MM.1S (cell line): Measurements from ENCODE around the gene EHBP1L1.

Source experiments
- DNase-seq: peaks from one replicate; pipeline ENCODE4 v3.0.0-alpha.2; 2015
- H2AFZ ChIP-seq: fragments of 300-600 bp; sonication (generic); 2 replicates; pipeline ENCODE4 v1.6.0; 2016; ENCODE audit warnings: antibody characterized with exemption, low read length
- H3F3A ChIP-seq: fragments of 300-600 bp; sonication (generic); 2 replicates; pipeline ENCODE4 v1.6.1; 2016; ENCODE audit warnings: mild to moderate bottlenecking, antibody characterized with exemption, low read length, moderate library complexity, mixed read lengths; ENCODE audit not compliant: insufficient read depth
- H3K27ac ChIP-seq: fragments of 300-600 bp; sonication (generic); 2 replicates; pipeline ENCODE4 v1.5.1; 2016; ENCODE audit warnings: mild to moderate bottlenecking, low read length
- H3K27me3 ChIP-seq: fragments of 300-600 bp; sonication (generic); replicated peaks from 2 replicates; pipeline ENCODE4 v1.6.0; 2016; ENCODE audit warnings: low read length; ENCODE audit not compliant: insufficient read depth
- H3K36me3 ChIP-seq: fragments of 300-600 bp; sonication (generic); replicated peaks from 2 replicates; pipeline ENCODE4 v1.6.1; 2016; ENCODE audit warnings: mild to moderate bottlenecking, low read length, mixed read lengths; ENCODE audit not compliant: insufficient read depth
- H3K4me1 ChIP-seq: fragments of 300-600 bp; sonication (generic); 2 replicates; pipeline ENCODE4 v1.6.1; 2016; ENCODE audit warnings: low read length, mixed read lengths
- H3K4me2 ChIP-seq: fragments of 300-600 bp; sonication (generic); 2 replicates; pipeline ENCODE4 v1.6.0; 2016; ENCODE audit warnings: low read depth, low read length
- H3K4me3 ChIP-seq: fragments of 300-600 bp; sonication (generic); 2 replicates; pipeline ENCODE4 v1.5.1; 2016; ENCODE audit warnings: low read length, mixed read lengths
- H3K79me2 ChIP-seq: fragments of 300-600 bp; sonication (generic); 2 replicates; pipeline ENCODE4 v1.6.1; 2016; ENCODE audit warnings: mixed run types, low read length, mixed read lengths
- H3K9ac ChIP-seq: fragments of 300-600 bp; sonication (generic); 2 replicates; pipeline ENCODE4 v1.6.1; 2016; ENCODE audit warnings: low read length, mixed read lengths
- H3K9me2 ChIP-seq: fragments of 300-600 bp; sonication (generic); replicated peaks from 2 replicates; pipeline ENCODE4 v1.6.1; 2016; ENCODE audit warnings: mild to moderate bottlenecking, low read length, mixed read lengths; ENCODE audit not compliant: insufficient read depth
- H3K9me3 ChIP-seq: fragments of 300-600 bp; sonication (generic); replicated peaks from 2 replicates; pipeline ENCODE4 v1.6.1; 2016; ENCODE audit warnings: mild to moderate bottlenecking, low read length, mixed read lengths; ENCODE audit not compliant: insufficient read depth
- H4K20me1 ChIP-seq: fragments of 300-600 bp; sonication (generic); 2 replicates; pipeline ENCODE4 v1.6.1; 2016; ENCODE audit warnings: mild to moderate bottlenecking, low read length, moderate library complexity, mixed read lengths; ENCODE audit not compliant: insufficient read depth
- CTCF ChIP-seq: fragments of 300-600 bp; sonication (generic); IDR thresholded peaks from 2 replicates; pipeline ENCODE4 v1.5.1; 2016; ENCODE audit warnings: antibody characterized with exemption, low read length, mixed read lengths
- EZH2 ChIP-seq: fragments of 300-600 bp; sonication (generic); optimal IDR thresholded peaks from 2 replicates; pipeline ENCODE3; 2017; ENCODE audit warnings: low read depth, mild to moderate bottlenecking, antibody characterized with exemption, low read length, mixed read lengths
- EZH2phosphoT487 ChIP-seq: fragments of 300-600 bp; sonication (generic); IDR thresholded peaks from 2 replicates; pipeline ENCODE4 v1.6.1; 2018; ENCODE audit warnings: antibody characterized with exemption, low read length

Gene EHBP1L1

GRCh38 chr11:65577756-65578109 lies 1.9 kb downstream of the EHBP1L1 start:
- peaks cover 61% of the 10 kb centered on the region for H3K79me2 ChIP-seq
- TF ChIP-seq CTCF = no peak
- TF ChIP-seq EZH2phosphoT487 = no peak
- no peak for TF ChIP-seq EZH2
- H2AFZ ChIP-seq = no peak overlapping the region
- no peaks in the 10 kb centered on the region for H3K9me2 ChIP-seq
- H3K27ac ChIP-seq = peak overlapping the region; percentile 63; the same call in 1 of the 2 replicates
- no peak for DNase-seq
- H3K4me3 ChIP-seq = peak overlapping the region; percentile 91; the same call in 1 of the 2 replicates
- H3K9ac ChIP-seq = peak overlapping the region; percentile 87; the same call in 1 of the 2 replicates
- H4K20me1 ChIP-seq = no peaks in the 10 kb centered on the region
- peak overlapping the region; percentile 98; the same call in 1 of the 2 replicates for H3K4me2 ChIP-seq
- H3F3A ChIP-seq = peaks cover 26% of the 10 kb centered on the region
- H3K27me3 ChIP-seq = no peaks in the 10 kb centered on the region
- peaks cover 20% of the 10 kb centered on the region for H3K4me1 ChIP-seq
- H3K9me3 ChIP-seq = no peaks in the 10 kb centered on the region
- H3K36me3 ChIP-seq = no peaks in the 10 kb centered on the region

GRCh38 chr11:65578134-65578533 lies 2.3 kb downstream of the EHBP1L1 start:
- Histone ChIP-seq H3K4me1 (peaks cover 20% of the 10 kb centered on the region), H3K36me3 (no peaks in the 10 kb centered on the region), H2AFZ (no peak overlapping the region), H3K79me2 (peaks cover 57% of the 10 kb centered on the region), H3K9me2 (no peaks in the 10 kb centered on the region), H4K20me1 (no peaks in the 10 kb centered on the region), H3K27ac (no peak overlapping the region; the same call in 1 of the 2 replicates), H3K4me3 (no peak overlapping the region), H3K4me2 (no peak overlapping the region), H3K9me3 (no peaks in the 10 kb centered on the region), H3K27me3 (no peaks in the 10 kb centered on the region), H3F3A (peaks cover 23% of the 10 kb centered on the region), H3K9ac (no peak overlapping the region)
- TF ChIP-seq CTCF (no peak), EZH2phosphoT487 (no peak), EZH2 (no peak)
- no peak for DNase-seq

- Histone ChIP-seq H3K4me3 (no peak overlapping the region), H3K9me3 (no peaks in the 10 kb centered on the region), H3K79me2 (peaks cover 51% of the 10 kb centered on the region), H3K4me1 (peaks cover 14% of the 10 kb centered on the region), H3K36me3 (no peaks in the 10 kb centered on the region), H2AFZ (no peak overlapping the region), H3K9ac (no peak overlapping the region), H3K27ac (no peak overlapping the region), H3F3A (peaks cover 18% of the 10 kb centered on the region), H4K20me1 (no peaks in the 10 kb centered on the region), H3K27me3 (no peaks in the 10 kb centered on the region), H3K4me2 (no peak overlapping the region), H3K9me2 (no peaks in the 10 kb centered on the region)
- TF ChIP-seq CTCF = no peak
- DNase-seq = no peak
These were observed 2.8 kb downstream of the EHBP1L1 start for GRCh38 chr11:65578667-65579066.
